Kidney (tissue), 14 donors: ENCODE data around the gene INSC. TPM values are rescaled to one million over a fixed set of nuclear protein-coding genes. Genes with fewer than 3 reads are reported as not detected.

Source experiments
- DNase-seq, 5 donors: peaks; one replicate each; pipeline ENCODE4 v3.0.0-alpha.2; 2013 to 2020
- FAIRE-seq: peaks from 2 replicates; lab custom pipeline; 2012; peaks lifted over from hg19 to GRCh38; lab: Jason Lieb, UNC
- H3K27ac ChIP-seq, 2 donors: one replicate each; pipeline ENCODE4 v1.7.0; 2013; ENCODE audit warnings: low read depth in 2 of 2, low read length in 2 of 2, inconsistent platforms in 1 of 2
- H3K27me3 ChIP-seq: one replicate; pipeline ENCODE4 v1.7.1; 2013; ENCODE audit warnings: low read length, inconsistent platforms; ENCODE audit not compliant: control insufficient read depth, insufficient read depth
- H3K36me3 ChIP-seq, 3 donors: one replicate each; pipeline versions ENCODE4 v1.7.0 to v1.7.1; 2013; ENCODE audit warnings: low read length in 3 of 3, control low read depth in 1 of 3, inconsistent platforms in 1 of 3; ENCODE audit not compliant: insufficient read depth in 3 of 3, control insufficient read depth in 2 of 3
- H3K4me1 ChIP-seq, 3 donors: one replicate each; pipeline versions ENCODE4 v1.7.0 to v1.7.1; 2013; ENCODE audit warnings: low read length in 3 of 3, inconsistent platforms in 1 of 3, low read depth in 1 of 3; ENCODE audit not compliant: control insufficient read depth in 2 of 3, insufficient read depth in 2 of 3
- H3K4me3 ChIP-seq, 3 donors: one replicate each; pipeline versions ENCODE4 v1.7.0 to v1.8.1; 2013; ENCODE audit warnings: low read length in 3 of 3, control low read depth in 1 of 3, inconsistent platforms in 1 of 3
- H3K9ac ChIP-seq, 3 donors: one replicate each; pipeline versions ENCODE4 v1.7.0 to v1.7.1; 2013; ENCODE audit warnings: low read length in 3 of 3, control low read depth in 1 of 3, inconsistent platforms in 1 of 3
- H3K9me3 ChIP-seq, 3 donors: one replicate each; pipeline versions ENCODE4 v1.7.0 to v1.7.1; 2013; ENCODE audit warnings: low read length in 3 of 3, control low read depth in 1 of 3, inconsistent platforms in 1 of 3; ENCODE audit not compliant: control insufficient read depth in 2 of 3, insufficient read depth in 1 of 3
- intact Hi-C: fragments of 100-400 bp; cut with DNase I; formaldehyde crosslinking; loops from one replicate; pipeline ENCODE4 v1.11.1; 2022
- polyA plus RNA-seq: library from polyadenylated mRNA; stranded (reverse); fragments of 350-450 nt; fragmentation: Illumina TruSeq; extraction: RNeasy Lipid Tissue Mini Kit (QIAGEN cat#74804); gene quantifications from one replicate; pipeline ENCODE4 v1.2.3, GENCODE V29; 2014; ENCODE audit warnings: low read depth, low replicate concordance; ENCODE audit not compliant: insufficient read depth
- total RNA-seq: library from RNA; stranded (reverse); fragmentation: NEBNext Ultra II Directional; extraction: Animal tissue kit (Norgen Biotek cat#: 25700); gene quantifications from one replicate; pipeline ENCODE4 v1.2.1, GENCODE V29; 2021
- TF ChIP-seq, protein P1 (sequence below): IDR thresholded peaks from 3 replicates; pipeline ENCODE4 v1.5.1; 2012; ENCODE audit warnings: mild to moderate bottlenecking, moderate library complexity, borderline replicate concordance; ENCODE audit not compliant: insufficient read depth; ENCODE audit errors: extremely low read depth
- donor health status: control.
- donor health status: control.
- donor health status: control.
- donor health status: control.
- donor health status: control.
- donor health status: DM: yes; HTN: yes; CAD: no.
- donor health status: Normal renal cell carcinoma (clear cell type).

INSC gene
- total and polyA plus RNA-seq, 2 donors from 2014 or later, result 0.41 to 1.3 TPM

DNA sequence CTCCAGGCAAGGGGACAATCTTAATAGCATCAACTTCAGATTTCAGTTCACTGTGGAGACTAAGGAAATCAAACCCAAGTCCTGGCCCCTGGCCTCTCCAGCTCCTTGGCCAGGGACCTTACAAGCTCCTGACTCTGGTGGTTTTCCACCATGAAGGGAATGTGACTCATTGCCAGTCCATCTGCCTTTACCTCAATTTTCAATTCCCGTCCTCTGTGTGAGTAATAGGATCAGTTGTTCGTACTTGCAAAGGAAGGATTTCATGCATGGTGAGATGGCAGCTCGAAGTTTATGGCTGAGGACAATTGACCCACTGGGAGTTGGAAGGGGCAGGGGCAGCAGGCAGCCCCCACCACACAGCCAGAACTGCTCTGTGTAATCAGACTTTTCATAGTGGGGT lies 42.5 kb downstream of the INSC start:
- Histone ChIP-seq H3K36me3 (no peaks in the 10 kb centered on the region), H3K9me3 (no peaks in the 10 kb centered on the region), H3K27ac (no peak overlapping the region), H3K27me3 (no peaks in the 10 kb centered on the region), H3K4me3 (no peak overlapping the region), H3K9ac (no peak overlapping the region), H3K4me1 (no peaks in the 10 kb centered on the region)
- TF ChIP-seq, protein P1, sequence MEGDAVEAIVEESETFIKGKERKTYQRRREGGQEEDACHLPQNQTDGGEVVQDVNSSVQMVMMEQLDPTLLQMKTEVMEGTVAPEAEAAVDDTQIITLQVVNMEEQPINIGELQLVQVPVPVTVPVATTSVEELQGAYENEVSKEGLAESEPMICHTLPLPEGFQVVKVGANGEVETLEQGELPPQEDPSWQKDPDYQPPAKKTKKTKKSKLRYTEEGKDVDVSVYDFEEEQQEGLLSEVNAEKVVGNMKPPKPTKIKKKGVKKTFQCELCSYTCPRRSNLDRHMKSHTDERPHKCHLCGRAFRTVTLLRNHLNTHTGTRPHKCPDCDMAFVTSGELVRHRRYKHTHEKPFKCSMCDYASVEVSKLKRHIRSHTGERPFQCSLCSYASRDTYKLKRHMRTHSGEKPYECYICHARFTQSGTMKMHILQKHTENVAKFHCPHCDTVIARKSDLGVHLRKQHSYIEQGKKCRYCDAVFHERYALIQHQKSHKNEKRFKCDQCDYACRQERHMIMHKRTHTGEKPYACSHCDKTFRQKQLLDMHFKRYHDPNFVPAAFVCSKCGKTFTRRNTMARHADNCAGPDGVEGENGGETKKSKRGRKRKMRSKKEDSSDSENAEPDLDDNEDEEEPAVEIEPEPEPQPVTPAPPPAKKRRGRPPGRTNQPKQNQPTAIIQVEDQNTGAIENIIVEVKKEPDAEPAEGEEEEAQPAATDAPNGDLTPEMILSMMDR, result no peak
- no peak for DNase-seq
- no peak for FAIRE-seq
- intact Hi-C loops, result no loop called here

DNA sequence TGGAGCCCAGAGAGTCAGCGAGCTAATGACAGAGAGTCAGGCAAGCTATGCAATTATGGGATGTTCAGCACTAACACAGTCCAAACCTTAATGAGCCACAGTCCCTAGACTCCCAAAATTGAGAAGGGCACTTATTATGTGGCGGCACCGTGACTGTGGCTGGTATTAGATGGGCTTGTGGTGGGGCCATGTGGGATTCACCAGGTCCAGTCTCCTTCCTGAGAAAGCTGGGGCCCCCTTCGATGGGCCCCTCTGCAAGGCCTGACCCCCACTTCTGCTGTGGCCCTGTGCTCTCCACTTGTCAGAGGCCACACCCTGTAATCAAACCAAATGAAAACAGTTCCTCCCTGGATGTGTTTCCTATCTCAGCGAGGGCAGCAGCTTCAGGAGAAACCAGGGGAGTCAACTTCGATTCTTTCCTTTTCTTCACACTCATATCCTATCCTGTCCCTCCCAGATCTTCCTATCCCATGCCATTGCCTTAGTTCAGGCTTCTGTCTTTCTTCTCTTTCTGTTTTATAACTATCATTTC lies 42.9 kb downstream of the INSC start:
- H3K9ac ChIP-seq, result no peak overlapping the region

DNA sequence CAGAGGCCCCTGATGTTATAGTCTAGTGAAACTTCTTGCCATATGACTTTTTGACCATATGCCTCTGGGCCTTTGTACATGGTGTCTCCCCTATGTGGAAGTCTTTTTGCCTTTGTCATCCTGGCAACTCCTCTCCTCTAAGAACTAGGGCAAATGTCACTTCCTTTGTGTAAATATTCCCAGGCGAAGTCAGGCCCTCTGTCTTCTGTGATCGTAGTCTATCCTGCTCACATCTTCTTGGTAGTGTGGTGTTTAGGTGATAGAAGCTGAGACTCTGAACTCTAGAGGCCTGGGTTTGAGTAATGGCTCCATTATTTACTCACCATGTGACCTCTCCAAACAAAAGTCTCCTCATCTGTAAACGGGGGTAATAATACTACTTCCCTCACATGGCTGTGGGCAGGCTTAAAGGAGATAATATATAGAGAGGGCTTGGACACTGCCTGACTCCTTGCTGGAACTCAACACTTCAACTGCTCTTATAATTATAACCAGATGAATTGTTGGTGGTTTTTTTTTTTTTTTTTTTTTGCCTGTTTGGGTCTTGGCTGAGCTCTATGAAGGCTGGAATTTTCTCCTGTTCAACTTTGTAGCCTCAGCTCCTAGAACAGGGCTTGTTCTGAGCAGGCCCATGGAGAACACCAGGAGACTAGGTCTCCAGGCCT lies 43.8 kb downstream of the INSC start:
- Histone ChIP-seq H3K4me1 (no peaks in the 10 kb centered on the region), H3K27me3 (no peaks in the 10 kb centered on the region), H3K27ac (no peak overlapping the region), H3K9me3 (no peaks in the 10 kb centered on the region), H3K9ac (no peak overlapping the region), H3K4me3 (no peak overlapping the region), H3K36me3 (no peaks in the 10 kb centered on the region)
- intact Hi-C loops, result no loop called here
- FAIRE-seq, result no peak
- DNase-seq, result no peak
- TF ChIP-seq, protein P1, result no peak

More for the DNA sequence above, 42.9 kb downstream of the INSC start:
- Histone ChIP-seq H3K9me3 (no peaks in the 10 kb centered on the region), H3K36me3 (no peaks in the 10 kb centered on the region), H3K27ac (no peak overlapping the region), H3K4me3 (no peak overlapping the region), H3K4me1 (no peaks in the 10 kb centered on the region), H3K27me3 (no peaks in the 10 kb centered on the region)
- DNase-seq, result no peak
- TF ChIP-seq, protein P1, result no peak
- intact Hi-C loops, result no loop called here
- FAIRE-seq, result no peak
